H1 (cell line): ENCODE measurements around the gene NEURL1. TPM values are rescaled to one million over a fixed set of nuclear protein-coding genes. Genes with fewer than 3 reads are reported as not detected.

Experiments used
- ASH2L ChIP-seq: fragments of 200-600, 300-600 bp; sonication (generic); IDR thresholded peaks from one replicate; pipeline ENCODE4 v1.7.1; 2017; ENCODE audit warnings: low read length
- BACH1 ChIP-seq: IDR thresholded peaks from 2 replicates; pipeline ENCODE4 v1.6.1; 2012; ENCODE audit warnings: low read length, improper control_type of control experiment
- KDM1A ChIP-seq: fragments of 200-600, 300-600 bp; sonication (generic); IDR thresholded peaks from 2 replicates; pipeline ENCODE4 v1.7.1; 2016; ENCODE audit warnings: mild to moderate bottlenecking, low read length, borderline replicate concordance
- SRF ChIP-seq: IDR thresholded peaks from 2 replicates; pipeline ENCODE4 v1.6.1; 2011; ENCODE audit warnings: mild to moderate bottlenecking, low read depth, low read length, moderate library complexity
- TCF12 ChIP-seq: IDR thresholded peaks from 2 replicates; pipeline ENCODE4 v1.6.1; 2011; ENCODE audit warnings: low read depth, mild to moderate bottlenecking, low read length
- polyA plus RNA-seq, 7 experiments: library from polyadenylated mRNA; depleted of rRNA in 3 of 7; stranded (reverse) in 5 of 7; unstranded in 2 of 7; fragments of >200 nt in 5 of 7; fragments of 200-250 nt in 2 of 7; gene quantifications; 1 replicate in 5 of 7; 2 replicates in 1 of 7; 4 replicates in 1 of 7; pipeline versions ENCODE4 v1.2.1 to v1.2.3, GENCODE V29; 2011 to 2013; ENCODE audit warnings: missing spikeins in 2 of 7, mixed read lengths in 2 of 7
- total RNA-seq: library from RNA; stranded (reverse); fragmentation: NEBNext Ultra II Directional; extraction: Animal tissue kit (Norgen Biotek cat#: 25700); gene quantifications from 2 replicates; pipeline ENCODE4 v1.2.1, GENCODE V29; 2021
- TF ChIP-seq, protein P1 (sequence below): fragments of 300-600 bp; sonication (generic); IDR thresholded peaks from 2 replicates; pipeline ENCODE4 v1.7.1; 2012; ENCODE audit warnings: low read length, moderate library complexity, mild to moderate bottlenecking, inconsistent platforms; ENCODE audit not compliant: insufficient replicate concordance

Gene NEURL1
- total and polyA plus RNA-seq, 2 of the 8 experiments (the other 6 are each of a cell fraction or from before 2014, with no cell fraction given), result 0.54 to 0.58 TPM

DNA sequence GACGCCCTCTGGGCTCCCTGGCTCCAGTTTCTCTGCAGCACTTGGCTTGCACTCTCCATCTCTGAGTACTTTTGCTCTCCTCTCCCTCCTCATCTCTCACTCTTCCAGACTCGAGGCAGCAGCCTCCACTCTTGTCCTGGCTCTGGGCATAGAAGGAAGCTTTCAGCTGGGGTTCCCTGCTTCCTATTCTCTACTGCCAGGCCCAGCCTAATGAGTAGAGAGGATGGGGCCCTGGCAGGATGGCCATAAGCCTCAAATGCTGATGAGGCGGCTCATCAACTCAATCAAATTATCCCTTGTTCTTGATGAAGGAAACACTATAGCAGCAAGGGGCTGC lies 55.8 kb downstream of the NEURL1 start (continued):
- TF ChIP-seq, protein P1, sequence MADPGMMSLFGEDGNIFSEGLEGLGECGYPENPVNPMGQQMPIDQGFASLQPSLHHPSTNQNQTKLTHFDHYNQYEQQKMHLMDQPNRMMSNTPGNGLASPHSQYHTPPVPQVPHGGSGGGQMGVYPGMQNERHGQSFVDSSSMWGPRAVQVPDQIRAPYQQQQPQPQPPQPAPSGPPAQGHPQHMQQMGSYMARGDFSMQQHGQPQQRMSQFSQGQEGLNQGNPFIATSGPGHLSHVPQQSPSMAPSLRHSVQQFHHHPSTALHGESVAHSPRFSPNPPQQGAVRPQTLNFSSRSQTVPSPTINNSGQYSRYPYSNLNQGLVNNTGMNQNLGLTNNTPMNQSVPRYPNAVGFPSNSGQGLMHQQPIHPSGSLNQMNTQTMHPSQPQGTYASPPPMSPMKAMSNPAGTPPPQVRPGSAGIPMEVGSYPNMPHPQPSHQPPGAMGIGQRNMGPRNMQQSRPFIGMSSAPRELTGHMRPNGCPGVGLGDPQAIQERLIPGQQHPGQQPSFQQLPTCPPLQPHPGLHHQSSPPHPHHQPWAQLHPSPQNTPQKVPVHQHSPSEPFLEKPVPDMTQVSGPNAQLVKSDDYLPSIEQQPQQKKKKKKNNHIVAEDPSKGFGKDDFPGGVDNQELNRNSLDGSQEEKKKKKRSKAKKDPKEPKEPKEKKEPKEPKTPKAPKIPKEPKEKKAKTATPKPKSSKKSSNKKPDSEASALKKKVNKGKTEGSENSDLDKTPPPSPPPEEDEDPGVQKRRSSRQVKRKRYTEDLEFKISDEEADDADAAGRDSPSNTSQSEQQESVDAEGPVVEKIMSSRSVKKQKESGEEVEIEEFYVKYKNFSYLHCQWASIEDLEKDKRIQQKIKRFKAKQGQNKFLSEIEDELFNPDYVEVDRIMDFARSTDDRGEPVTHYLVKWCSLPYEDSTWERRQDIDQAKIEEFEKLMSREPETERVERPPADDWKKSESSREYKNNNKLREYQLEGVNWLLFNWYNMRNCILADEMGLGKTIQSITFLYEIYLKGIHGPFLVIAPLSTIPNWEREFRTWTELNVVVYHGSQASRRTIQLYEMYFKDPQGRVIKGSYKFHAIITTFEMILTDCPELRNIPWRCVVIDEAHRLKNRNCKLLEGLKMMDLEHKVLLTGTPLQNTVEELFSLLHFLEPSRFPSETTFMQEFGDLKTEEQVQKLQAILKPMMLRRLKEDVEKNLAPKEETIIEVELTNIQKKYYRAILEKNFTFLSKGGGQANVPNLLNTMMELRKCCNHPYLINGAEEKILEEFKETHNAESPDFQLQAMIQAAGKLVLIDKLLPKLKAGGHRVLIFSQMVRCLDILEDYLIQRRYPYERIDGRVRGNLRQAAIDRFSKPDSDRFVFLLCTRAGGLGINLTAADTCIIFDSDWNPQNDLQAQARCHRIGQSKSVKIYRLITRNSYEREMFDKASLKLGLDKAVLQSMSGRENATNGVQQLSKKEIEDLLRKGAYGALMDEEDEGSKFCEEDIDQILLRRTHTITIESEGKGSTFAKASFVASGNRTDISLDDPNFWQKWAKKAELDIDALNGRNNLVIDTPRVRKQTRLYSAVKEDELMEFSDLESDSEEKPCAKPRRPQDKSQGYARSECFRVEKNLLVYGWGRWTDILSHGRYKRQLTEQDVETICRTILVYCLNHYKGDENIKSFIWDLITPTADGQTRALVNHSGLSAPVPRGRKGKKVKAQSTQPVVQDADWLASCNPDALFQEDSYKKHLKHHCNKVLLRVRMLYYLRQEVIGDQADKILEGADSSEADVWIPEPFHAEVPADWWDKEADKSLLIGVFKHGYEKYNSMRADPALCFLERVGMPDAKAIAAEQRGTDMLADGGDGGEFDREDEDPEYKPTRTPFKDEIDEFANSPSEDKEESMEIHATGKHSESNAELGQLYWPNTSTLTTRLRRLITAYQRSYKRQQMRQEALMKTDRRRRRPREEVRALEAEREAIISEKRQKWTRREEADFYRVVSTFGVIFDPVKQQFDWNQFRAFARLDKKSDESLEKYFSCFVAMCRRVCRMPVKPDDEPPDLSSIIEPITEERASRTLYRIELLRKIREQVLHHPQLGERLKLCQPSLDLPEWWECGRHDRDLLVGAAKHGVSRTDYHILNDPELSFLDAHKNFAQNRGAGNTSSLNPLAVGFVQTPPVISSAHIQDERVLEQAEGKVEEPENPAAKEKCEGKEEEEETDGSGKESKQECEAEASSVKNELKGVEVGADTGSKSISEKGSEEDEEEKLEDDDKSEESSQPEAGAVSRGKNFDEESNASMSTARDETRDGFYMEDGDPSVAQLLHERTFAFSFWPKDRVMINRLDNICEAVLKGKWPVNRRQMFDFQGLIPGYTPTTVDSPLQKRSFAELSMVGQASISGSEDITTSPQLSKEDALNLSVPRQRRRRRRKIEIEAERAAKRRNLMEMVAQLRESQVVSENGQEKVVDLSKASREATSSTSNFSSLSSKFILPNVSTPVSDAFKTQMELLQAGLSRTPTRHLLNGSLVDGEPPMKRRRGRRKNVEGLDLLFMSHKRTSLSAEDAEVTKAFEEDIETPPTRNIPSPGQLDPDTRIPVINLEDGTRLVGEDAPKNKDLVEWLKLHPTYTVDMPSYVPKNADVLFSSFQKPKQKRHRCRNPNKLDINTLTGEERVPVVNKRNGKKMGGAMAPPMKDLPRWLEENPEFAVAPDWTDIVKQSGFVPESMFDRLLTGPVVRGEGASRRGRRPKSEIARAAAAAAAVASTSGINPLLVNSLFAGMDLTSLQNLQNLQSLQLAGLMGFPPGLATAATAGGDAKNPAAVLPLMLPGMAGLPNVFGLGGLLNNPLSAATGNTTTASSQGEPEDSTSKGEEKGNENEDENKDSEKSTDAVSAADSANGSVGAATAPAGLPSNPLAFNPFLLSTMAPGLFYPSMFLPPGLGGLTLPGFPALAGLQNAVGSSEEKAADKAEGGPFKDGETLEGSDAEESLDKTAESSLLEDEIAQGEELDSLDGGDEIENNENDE, result no peak
- TF ChIP-seq KDM1A (no peak), TCF12 (no peak), BACH1 (no peak), ASH2L (no peak), SRF (no peak)
